ENCODE measurements around the gene RAX2.

Gene RAX2

GRCh38 chr19:3801412-3802096, 29.5 kb upstream of the RAX2 start:
- DNase-seq, result peak in 4 of 5 experiments; percentile 21 to 80 (median 40)

- no peak for DNase-seq
Measured at GRCh38 chr19:3800996-3801395, 29.0 kb upstream of the RAX2 start.

DNA sequence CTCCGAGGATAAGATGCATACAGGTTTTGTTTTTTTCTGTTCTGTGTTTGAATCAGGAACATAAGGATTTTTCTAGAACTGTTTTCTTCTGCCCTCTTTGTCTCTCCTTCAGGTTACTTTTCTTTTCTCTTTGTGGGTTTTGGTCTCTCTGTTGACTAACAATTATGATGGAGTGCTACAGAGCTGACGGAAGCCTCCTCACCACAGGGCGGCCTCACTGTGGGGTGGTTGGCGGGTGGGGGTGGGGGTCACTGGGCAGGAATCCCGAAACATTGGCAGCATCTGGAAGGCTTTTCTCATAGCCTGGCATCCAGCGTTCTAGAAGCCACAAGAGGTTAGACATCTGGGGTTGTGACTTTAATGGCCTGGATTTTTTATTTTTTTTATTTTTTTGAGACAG, 26.1 kb upstream of the RAX2 start:
- peak in 2 of 5 experiments; percentile 70 to 74 for DNase-seq

- DNase-seq, result no peak
Measured at GRCh38 chr19:3796358-3796757, 24.3 kb upstream of the RAX2 start.

- no peak for DNase-seq
Measured at GRCh38 chr19:3793799-3794198, 21.8 kb upstream of the RAX2 start.

GRCh38 chr19:3792114-3792513, 20.1 kb upstream of the RAX2 start:
- DNase-seq, result no peak

DNA sequence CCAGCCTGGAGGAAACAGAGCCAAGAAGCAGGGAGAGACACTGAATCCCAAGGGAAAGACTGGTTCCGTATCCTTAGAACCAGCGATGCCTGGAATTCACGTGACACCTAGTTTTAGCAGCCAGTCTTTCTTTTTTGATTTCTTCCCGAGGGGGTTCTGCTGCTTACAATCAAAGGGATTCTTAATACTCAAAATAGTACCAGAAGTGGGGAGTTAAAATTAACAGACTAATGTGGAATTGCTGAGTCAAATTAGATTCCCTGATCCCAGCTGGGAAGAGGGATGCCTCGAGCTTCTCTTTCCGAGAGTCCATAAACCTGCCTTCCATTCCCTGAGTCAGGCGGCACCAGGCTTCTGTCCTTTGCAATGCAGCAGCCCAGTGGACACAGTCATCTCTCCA, 18.9 kb upstream of the RAX2 start:
- no peak for DNase-seq

DNA sequence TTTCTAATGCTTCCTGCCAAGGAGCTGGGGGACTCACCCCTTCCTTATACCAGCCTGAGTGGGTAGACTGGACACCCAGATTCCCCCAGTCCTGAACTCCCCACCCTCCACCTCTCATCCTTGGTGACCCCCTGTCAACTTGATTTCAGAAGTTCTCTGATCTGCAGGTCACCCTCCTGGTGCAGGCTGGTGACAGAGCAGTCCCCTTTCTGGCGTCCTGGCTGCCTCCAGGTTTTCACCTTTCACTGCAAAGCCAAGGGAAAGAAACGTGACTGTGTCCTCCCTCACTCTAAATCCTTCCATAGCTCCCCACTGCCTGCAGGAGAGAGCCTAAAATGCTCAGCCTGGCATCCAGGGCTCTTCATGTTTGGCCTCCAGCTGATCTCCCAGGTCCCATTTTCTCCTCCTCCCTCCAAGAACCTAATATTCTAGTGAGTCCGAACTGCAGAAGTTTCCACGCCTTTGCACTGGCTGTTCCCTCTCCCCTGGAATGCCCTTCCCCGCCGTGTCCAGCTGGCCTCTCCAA, 18.2 kb upstream of the RAX2 start:
- DNase-seq, result no peak

GRCh38 chr19:3788996-3789778, 17.2 kb upstream of the RAX2 start:
- DNase-seq, result peak in 1 of 5 experiments; percentile 60

GRCh38 chr19:3785938-3786824, 14.2 kb upstream of the RAX2 start, which contains the start of gene MATK:
MATK (minus strand) TSS chr19:3786381; CDS start chr19:3785135, 1,246 bp downstream.
- peak in 1 of 5 experiments; percentile 47 for DNase-seq

- DNase-seq, result peak in 1 of 5 experiments; percentile 26
Measured at GRCh38 chr19:3785451-3785937, 13.5 kb upstream of the RAX2 start.

GRCh38 chr19:3784607-3785450, 12.8 kb upstream of the RAX2 start:
- DNase-seq, result no peak

DNA sequence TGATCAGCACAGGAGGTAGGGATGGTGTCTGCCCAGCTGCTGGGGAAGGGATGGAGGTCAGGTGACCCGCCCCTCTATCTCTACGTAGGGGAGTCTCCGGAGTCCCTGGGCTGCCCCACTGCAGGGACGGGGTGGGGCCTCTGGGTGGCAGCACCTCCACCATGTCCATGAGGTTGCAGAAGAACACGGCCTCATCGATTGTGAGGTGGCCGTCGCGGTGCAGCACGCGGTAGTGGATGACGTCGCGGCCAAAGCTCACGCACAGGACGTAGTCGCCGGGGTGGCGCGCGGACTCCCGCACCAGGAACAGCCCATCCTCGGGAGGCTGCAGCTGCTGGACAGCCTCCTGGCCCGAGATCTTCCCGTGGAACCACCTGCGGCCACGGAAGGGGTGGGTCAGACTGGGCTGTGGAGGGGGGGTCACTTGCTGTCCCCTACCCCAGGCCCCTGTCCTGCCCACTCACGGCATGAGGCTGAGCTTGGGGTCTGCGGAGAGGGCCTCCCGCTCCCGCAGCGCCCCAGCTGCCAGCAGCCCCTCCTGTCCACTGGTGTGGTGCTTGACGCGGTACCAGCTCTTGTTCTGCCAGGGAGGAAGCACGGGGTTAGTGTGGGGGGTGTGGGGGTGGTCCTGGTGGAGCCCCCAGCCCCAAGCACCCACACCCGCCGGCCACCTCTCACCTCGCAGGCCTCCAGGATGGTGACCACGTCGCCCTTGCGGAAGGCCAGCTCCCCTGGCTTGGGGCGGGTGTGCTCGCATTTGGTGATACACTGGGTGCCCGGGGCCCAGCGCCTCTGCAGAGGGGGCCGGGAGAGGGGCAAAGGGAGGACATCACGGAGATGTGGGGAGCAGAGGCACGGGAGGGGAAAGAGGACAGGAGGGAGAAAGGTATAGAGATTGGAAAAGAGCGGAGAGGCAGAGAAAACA, 11.9 kb upstream of the RAX2 start:
- peak in 2 of 5 experiments; percentile 26 to 51 for DNase-seq

DNA sequence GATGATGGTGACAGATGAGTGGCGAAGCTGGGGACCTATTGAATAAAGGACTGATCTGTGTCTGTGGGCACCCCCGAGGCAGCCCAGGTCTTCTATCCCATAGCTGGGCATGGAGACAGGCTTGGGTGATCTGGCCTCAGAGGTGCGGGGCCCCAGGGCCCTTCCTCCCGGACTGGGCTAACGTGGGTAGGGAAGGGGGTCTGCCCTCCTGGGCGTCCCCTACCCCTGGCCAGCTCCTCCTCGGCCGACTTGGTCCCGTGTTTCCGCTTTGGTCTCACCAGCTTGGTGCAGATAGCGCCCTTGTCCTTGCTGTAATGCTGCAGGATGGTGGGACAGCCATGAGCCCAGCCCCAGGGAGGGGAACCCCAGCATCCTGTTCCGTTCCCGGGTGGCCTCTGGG, 10.9 kb upstream of the RAX2 start:
- no peak for DNase-seq

GRCh38 chr19:3782330-3782729, 10.3 kb upstream of the RAX2 start:
- no peak for DNase-seq

DNA sequence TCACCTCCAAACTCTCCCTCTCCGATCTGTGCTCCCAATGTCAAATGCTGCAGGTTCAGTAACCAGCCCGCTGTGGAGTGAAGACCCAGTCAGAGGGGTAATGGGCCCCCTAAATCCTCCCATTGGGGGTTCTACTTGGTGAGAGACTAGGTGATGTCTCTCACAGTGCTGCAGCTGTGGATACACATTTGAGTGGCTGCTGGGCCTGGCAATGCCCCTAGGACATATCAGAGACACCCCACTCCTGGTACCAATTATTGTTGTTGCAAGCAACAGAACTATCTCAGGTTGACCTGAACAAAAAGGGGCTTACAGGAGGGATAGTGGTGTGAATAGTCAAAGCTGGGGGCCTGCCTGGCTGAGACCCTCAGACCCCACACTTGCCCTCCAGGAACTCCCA, 9.6 kb upstream of the RAX2 start:
- no peak for DNase-seq

- peak in 2 of 5 experiments; percentile 20 to 24 for DNase-seq
Measured at GRCh38 chr19:3780786-3781304, 8.8 kb upstream of the RAX2 start.

DNA sequence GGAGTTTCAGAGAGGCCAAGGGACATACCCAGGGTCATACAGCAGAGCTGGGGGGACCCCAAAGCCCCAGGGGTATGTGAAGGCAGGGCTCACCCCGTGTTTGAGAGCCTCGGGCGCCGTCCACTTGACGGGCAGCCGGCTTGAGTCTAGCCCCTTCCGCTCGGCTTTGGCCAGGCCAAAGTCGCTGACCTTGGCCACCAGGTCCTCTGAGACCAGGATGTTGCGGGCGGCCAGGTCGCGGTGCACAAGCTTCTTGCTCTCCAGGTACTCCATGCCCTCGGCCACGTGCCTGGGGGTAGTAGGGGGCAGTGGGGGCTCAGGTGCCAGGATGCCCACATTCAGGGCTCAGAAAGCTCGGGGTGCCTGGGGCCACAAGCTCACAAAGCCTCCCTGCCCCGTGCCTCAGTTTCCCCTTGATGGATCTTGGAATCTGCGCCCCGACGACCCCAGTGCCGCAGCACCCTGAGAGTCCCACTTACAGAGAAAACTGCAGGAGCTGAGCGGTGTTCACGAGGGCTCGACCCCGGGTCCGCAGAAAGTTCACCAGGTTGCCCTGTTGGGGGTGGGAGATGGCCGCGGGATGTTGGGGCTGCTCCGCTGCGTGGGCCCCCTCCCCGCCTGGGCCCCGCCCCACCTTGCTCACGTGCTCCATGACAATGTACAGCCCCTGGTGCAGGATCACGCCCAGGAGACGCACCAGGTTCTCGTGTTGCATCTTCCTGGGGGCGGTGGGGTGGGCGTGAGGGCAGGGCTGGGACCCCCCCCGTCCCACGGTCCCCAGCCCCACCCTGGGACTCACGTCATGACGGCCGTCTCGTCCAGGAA, 7.1 kb upstream of the RAX2 start:
- no peak for DNase-seq
